HG02588 (cell line): ENCODE results near the gene TOR4A.

Source experiments
- ATAC-seq: cut with Tn5 transposase; IDR thresholded peaks from one replicate; pipeline ENCODE4 v1.9.1; 2021; ENCODE audit warnings: mild to moderate bottlenecking, moderate library complexity; ENCODE audit not compliant: unreplicated experiment

TOR4A gene

DNA sequence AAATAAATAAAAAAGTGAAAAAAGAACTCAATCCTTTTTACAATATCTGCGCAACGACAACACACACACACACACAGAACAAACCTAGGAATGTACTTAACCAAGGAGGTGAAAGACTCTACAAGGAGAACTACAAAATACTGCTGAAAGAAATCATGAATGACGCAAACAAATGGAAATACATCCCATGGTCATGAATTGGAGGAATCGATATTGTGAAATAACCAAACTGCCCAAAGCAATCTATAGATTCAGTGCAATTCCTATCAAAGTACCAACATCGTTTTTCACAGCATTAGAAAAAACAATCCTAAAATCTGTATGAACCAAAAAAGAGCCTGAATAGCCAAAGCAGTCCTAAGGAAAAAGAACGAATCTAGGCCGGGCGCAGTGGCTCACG is 54.4 kb downstream of the TOR4A start:
- ATAC-seq, result no peak
